GM04503 (cell line): ENCODE data around the gene CD19.
"Not testable (repeated sequence)": the region's sequence is repeated elsewhere in the genome, so short reads cannot be mapped to it uniquely, and the experiment has no call there.

Source experiments
- DNase-seq: peaks from one replicate; pipeline ENCODE4 v3.0.0-alpha.2; 2012; ENCODE audit warnings: low read depth

CD19 gene

GRCh38 chr16:28910086-28911031 is 21.4 kb upstream of the CD19 start:
- no peak for DNase-seq

- no peak for DNase-seq
These were observed 19.2 kb upstream of the CD19 start for GRCh38 chr16:28912558-28912957.

GRCh38 chr16:28913946-28914724 is 17.6 kb upstream of the CD19 start:
- DNase-seq = no peak

GRCh38 chr16:28915181-28915580 is 16.6 kb upstream of the CD19 start:
- DNase-seq = peak; percentile 47

- no peak for DNase-seq
These were observed 14.7 kb upstream of the CD19 start for GRCh38 chr16:28917095-28917494.

GRCh38 chr16:28918698-28919097 is 13.1 kb upstream of the CD19 start:
- DNase-seq = no peak

GRCh38 chr16:28923231-28923587 is 8.6 kb upstream of the CD19 start:
- DNase-seq = no peak

- no peak for DNase-seq
These were observed 7.9 kb upstream of the CD19 start for GRCh38 chr16:28923652-28924398.

- DNase-seq = no peak
These were observed 7.4 kb upstream of the CD19 start for GRCh38 chr16:28924399-28924761.

GRCh38 chr16:28924762-28925385 is 6.9 kb upstream of the CD19 start, which contains the start of gene RABEP2:
RABEP2 (minus strand) TSS chr16:28925238; CDS start chr16:28925163, 75 bp downstream.
- peak; percentile 28 for DNase-seq

GRCh38 chr16:28925386-28926228 is 6.2 kb upstream of the CD19 start:
- DNase-seq = peak; percentile 42

GRCh38 chr16:28926284-28926683 is 5.5 kb upstream of the CD19 start:
- DNase-seq = not testable (repeated sequence)

- DNase-seq = no peak
These were observed 4.0 kb upstream of the CD19 start for GRCh38 chr16:28927815-28928214.

GRCh38 chr16:28930203-28930602 is 1.6 kb upstream of the CD19 start:
- DNase-seq = no peak

- DNase-seq = no peak
These were observed 1.1 kb upstream of the CD19 start for GRCh38 chr16:28930652-28931051.

GRCh38 chr16:28932339-28933141 is 769 bp downstream of the CD19 start:
- no peak for DNase-seq

GRCh38 chr16:28933171-28933570 is 1.4 kb downstream of the CD19 start:
- DNase-seq = no peak

- DNase-seq = no peak
These were observed 3.6 kb downstream of the CD19 start for GRCh38 chr16:28935346-28935745.

GRCh38 chr16:28935924-28936783 is 4.4 kb downstream of the CD19 start:
- no peak for DNase-seq
